Nephron (organoid): ENCODE results near the gene TOMM5.

Source experiments
- H3K27ac Mint-ChIP-seq, 3 experiments: 2 replicates each; pipeline ENCODE4 v1.8.0; 2020; ENCODE audit warnings: mixed read lengths in 3 of 3, mild to moderate bottlenecking in 2 of 3, moderate library complexity in 1 of 3
- H3K27me3 Mint-ChIP-seq: 2 replicates; pipeline ENCODE4 v1.8.0; 2021; ENCODE audit warnings: low read depth, mild to moderate bottlenecking, moderate library complexity, mixed read lengths
- H3K36me3 Mint-ChIP-seq: 2 replicates; pipeline ENCODE4 v1.8.0; 2020; ENCODE audit warnings: low read depth, mixed read lengths
- H3K4me1 Mint-ChIP-seq: 2 replicates; pipeline ENCODE4 v1.8.0; 2020; ENCODE audit warnings: mixed read lengths
- H3K4me3 Mint-ChIP-seq, 3 experiments: 2 replicates each; pipeline ENCODE4 v1.8.0; 2020; ENCODE audit warnings: mild to moderate bottlenecking in 3 of 3, mixed read lengths in 3 of 3, moderate library complexity in 2 of 3
- H3K9me3 Mint-ChIP-seq: 2 replicates; pipeline ENCODE4 v1.8.0; 2020; ENCODE audit warnings: mixed read lengths
- TF ChIP-seq, protein P1 (sequence below), 3 experiments: fragments of 200-600 bp; sonication (generic); IDR thresholded peaks; one replicate each; pipeline ENCODE4 v1.5.0; 2021; ENCODE audit warnings: antibody characterized with exemption in 3 of 3; ENCODE audit not compliant: unreplicated experiment in 3 of 3

The TOMM5 gene

DNA sequence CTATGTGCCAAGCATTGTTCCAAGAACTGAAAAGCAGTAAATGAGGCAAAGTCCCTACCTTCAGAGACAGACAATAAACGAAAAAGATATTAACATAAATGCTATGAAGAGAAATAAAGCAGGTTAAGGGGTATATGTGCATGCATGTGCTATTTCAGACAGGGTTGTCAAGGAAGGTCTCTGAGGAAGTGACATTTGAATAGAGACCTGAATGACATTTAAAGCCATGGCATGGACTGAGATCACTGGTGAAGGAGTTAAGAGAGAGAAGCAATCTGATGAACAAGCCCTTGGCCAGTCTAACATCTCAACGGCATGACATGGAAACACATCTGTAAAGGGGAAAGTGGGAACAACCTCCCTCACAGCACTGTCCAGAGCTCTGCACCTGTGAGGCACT lies 30.7 kb downstream of the TOMM5 start:
- Mint-ChIP-seq H3K27ac (no peak overlapping the region), H3K36me3 (peaks cover 72% of the 10 kb centered on the region), H3K4me3 (no peak overlapping the region), H3K9me3 (peaks cover 9% of the 10 kb centered on the region), H3K27me3 (no peaks in the 10 kb centered on the region), H3K4me1 (no peaks in the 10 kb centered on the region)
- TF ChIP-seq, protein P1, sequence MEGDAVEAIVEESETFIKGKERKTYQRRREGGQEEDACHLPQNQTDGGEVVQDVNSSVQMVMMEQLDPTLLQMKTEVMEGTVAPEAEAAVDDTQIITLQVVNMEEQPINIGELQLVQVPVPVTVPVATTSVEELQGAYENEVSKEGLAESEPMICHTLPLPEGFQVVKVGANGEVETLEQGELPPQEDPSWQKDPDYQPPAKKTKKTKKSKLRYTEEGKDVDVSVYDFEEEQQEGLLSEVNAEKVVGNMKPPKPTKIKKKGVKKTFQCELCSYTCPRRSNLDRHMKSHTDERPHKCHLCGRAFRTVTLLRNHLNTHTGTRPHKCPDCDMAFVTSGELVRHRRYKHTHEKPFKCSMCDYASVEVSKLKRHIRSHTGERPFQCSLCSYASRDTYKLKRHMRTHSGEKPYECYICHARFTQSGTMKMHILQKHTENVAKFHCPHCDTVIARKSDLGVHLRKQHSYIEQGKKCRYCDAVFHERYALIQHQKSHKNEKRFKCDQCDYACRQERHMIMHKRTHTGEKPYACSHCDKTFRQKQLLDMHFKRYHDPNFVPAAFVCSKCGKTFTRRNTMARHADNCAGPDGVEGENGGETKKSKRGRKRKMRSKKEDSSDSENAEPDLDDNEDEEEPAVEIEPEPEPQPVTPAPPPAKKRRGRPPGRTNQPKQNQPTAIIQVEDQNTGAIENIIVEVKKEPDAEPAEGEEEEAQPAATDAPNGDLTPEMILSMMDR (IDR thresholded peaks at IDR 0.05; ENCODE audit: unreplicated experiment in 3 of 3) = no peak

DNA sequence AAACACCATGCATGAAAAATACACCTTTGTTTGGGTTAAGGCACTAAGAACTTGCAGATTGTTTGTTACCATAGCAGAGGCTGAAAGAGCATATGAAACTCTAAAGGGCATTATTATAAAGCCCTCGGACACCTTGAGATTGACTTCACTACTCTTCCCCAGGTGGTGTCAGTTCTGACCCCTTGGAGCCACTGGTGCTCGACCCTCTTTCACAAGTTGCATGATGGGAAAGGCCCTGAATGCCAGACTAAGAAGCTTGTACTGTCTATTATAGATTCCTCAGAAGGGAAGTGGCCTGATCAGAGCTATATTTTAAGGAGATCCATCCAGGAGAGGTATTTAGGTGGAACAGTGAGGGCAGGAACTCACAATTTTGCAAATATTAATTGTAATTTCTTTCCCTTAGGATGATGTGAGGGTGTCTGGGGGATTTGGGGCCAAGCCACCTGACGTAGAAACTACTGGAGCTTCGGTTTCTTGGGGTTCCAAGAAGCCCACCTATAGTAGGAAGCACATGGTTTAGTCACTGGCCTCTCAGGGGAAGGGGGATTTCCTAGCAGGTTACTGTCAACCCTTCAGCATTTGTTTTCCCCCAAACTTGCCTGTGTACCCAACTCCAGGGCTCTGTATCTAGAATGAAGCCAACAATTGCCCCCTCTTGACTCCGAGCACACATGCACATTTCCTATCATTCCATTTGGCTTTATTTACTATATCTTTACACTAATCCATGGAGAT lies 32.4 kb downstream of the TOMM5 start:
- Mint-ChIP-seq H3K4me1 (no peaks in the 10 kb centered on the region), H3K9me3 (peaks cover 6% of the 10 kb centered on the region), H3K36me3 (peaks cover 68% of the 10 kb centered on the region), H3K27ac (no peak overlapping the region), H3K4me3 (no peak overlapping the region), H3K27me3 (no peaks in the 10 kb centered on the region)
- TF ChIP-seq, protein P1 (IDR thresholded peaks at IDR 0.05; ENCODE audit: unreplicated experiment in 3 of 3) = no peak

DNA sequence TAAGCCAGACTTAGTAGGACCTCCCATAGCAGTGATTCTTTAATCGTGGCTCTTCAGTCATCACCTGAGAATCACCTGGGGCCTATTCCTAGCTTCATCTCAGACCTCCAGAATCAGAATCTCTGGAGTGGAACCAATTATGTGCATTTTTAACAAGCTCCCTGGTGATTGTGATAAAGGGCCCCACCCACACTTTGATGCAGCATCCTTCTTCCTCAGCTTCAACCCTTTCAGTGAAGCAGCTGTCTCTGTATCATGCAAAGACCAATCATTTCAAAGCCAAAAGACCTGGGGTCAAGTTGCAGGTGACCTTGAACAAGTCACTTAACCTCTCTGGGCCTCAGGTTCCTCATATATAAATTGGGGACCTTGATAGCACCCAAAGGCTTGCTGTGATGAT lies 33.3 kb downstream of the TOMM5 start:
- H3K27ac Mint-ChIP-seq = no peak overlapping the region

DNA sequence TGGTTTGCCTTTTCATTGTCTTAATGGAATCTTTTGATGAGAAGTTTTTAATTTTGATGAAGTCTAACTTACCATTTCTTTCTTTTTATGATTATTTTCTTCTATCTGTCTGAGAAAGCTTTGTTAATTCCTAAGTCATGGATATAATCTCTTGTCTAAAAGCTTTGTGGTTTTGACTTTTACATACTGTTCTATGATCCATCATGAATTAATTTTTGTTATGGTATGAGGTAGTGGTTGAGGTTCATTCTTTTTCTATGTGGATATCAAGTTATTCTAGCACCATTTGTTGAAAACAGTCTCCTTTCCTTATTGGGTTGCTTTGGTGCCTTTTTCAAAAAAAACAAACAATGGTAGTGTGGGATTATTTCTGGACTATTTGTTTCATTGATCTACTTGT lies 36.6 kb downstream of the TOMM5 start:
- peaks cover 41% of the 10 kb centered on the region for H3K36me3 Mint-ChIP-seq
- peaks cover 9% of the 10 kb centered on the region for H3K4me1 Mint-ChIP-seq
- H3K9me3 Mint-ChIP-seq = no peaks in the 10 kb centered on the region
- H3K27me3 Mint-ChIP-seq = no peaks in the 10 kb centered on the region
- no peak overlapping the region for H3K27ac Mint-ChIP-seq
- H3K4me3 Mint-ChIP-seq = no peak overlapping the region
- TF ChIP-seq, protein P1 (IDR thresholded peaks at IDR 0.05; ENCODE audit: unreplicated experiment in 3 of 3) = no peak

More for the DNA sequence above, 33.3 kb downstream of the TOMM5 start:
- Mint-ChIP-seq H3K9me3 (peaks cover 5% of the 10 kb centered on the region), H3K36me3 (peaks cover 62% of the 10 kb centered on the region), H3K4me1 (no peaks in the 10 kb centered on the region), H3K4me3 (no peak overlapping the region), H3K27me3 (no peaks in the 10 kb centered on the region)
- TF ChIP-seq, protein P1 (IDR thresholded peaks at IDR 0.05; ENCODE audit: unreplicated experiment in 3 of 3) = no peak

DNA sequence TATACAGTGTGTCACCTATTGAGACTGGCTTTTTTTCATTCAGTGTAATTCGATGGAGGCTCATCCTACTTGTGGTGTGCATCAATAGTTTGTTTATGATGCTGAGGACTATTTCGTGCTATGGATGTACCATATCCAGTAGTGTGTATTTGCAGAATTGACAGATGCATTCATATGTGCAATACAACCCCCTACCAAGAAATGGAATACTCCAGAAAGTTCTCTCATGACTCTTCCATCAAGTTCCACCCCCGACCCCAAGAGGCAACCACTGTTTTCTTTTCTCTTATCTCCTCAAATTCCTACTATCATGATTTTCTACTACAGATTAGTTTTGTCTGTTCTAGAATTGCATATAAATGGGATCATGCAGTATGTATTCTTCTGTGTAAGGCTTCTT lies 38.1 kb downstream of the TOMM5 start:
- Mint-ChIP-seq H3K9me3 (no peaks in the 10 kb centered on the region), H3K4me3 (no peak overlapping the region), H3K27ac (no peak overlapping the region), H3K27me3 (no peaks in the 10 kb centered on the region), H3K4me1 (peaks cover 11% of the 10 kb centered on the region), H3K36me3 (peaks cover 34% of the 10 kb centered on the region)
- TF ChIP-seq, protein P1 (IDR thresholded peaks at IDR 0.05; ENCODE audit: unreplicated experiment in 3 of 3) = no peak

DNA sequence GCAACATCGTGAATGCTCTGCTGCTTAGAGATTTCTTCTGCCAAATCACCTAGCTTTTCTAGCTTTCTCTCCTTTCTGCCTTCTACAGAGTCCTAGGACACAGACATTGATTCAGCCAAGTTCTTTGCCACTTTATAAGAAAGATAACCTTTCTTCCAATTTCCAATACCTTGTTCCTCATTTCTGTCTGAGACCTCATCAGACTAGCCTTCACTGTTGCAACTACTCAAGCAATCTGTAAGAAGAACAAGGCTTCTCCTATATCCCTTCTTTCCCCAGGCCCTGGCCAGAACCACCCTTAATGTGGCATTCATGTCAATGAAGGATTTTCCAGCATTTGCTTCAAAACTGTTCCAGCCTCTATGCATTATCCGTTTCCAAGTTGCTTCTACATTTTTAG lies 40.5 kb downstream of the TOMM5 start:
- H3K4me3 Mint-ChIP-seq = no peak overlapping the region
- H3K4me1 Mint-ChIP-seq = peaks cover 11% of the 10 kb centered on the region
- TF ChIP-seq, protein P1 (IDR thresholded peaks at IDR 0.05; ENCODE audit: unreplicated experiment in 3 of 3) = no peak
- H3K27me3 Mint-ChIP-seq = no peaks in the 10 kb centered on the region
- H3K36me3 Mint-ChIP-seq = peaks cover 29% of the 10 kb centered on the region
- peak overlapping the region in 1 of 3 experiments; percentile 1 for H3K27ac Mint-ChIP-seq
- no peaks in the 10 kb centered on the region for H3K9me3 Mint-ChIP-seq
